ENCODE results near the gene LCE1C.

The LCE1C gene

DNA sequence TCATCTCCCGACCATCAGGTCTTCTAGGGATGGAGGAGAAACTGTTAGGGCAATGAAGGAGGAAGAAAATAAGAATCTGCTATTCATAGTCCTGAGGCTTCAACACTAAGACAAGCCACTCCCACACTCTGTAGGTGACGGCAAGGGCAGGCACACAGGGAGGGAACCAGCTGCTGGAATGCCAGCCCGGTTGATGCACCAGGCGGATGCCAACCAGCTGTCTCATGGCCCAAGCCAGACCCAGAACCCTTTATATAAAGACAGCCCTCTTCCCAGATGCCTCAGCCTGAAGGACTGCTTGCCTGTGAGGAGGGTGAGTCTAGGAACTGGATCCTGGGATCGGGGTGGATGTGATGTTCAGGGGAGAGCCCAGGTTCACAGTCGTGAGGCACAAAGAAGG is 48.7 kb downstream of the LCE1C start, which contains the start of gene KPRP:
Gene KPRP (plus strand): TSS at position 279 of the 400 bp plus-strand sequence. CDS start 1,564 bp downstream, outside the sequence.
- H2BK12ac ChIP-seq (ENCODE audit: low read length): no peak within 1 kb of the TSS
- no peaks in the 10 kb centered on the region for H3K27me3 ChIP-seq (ENCODE audit: control insufficient read depth in 3 of 3, insufficient read depth in 3 of 3, low read depth in 1 of 3, low read length in 3 of 3)
- H4K91ac ChIP-seq (ENCODE audit: low read depth, low read length, poor library complexity): no peak within 1 kb of the TSS
- H3K4me1 ChIP-seq (ENCODE audit: control insufficient read depth in 2 of 2, insufficient read depth in 1 of 2, low read depth in 1 of 2, low read length in 2 of 2): no peaks in the 10 kb centered on the region
- no peak within 1 kb of the TSS for H3K9ac ChIP-seq (ENCODE audit: low read depth, low read length, poor library complexity)
- H3K23ac ChIP-seq (ENCODE audit: low read depth, low read length, poor library complexity): no peak within 1 kb of the TSS
- whole genome bisulfite sequencing, 2 donors (ENCODE audit: extremely low coverage in 2 of 2, insufficient read length in 2 of 2, insufficient replicate concordance in 1 of 2): no CpG with 5 or more reads among the region's 6 CpGs
- H3K9me3 ChIP-seq (replicated peaks in 1 of 2; ENCODE audit: control insufficient read depth in 2 of 2, insufficient read depth in 1 of 2, low read depth in 1 of 2, low read length in 2 of 2): peaks cover 0 to 43% of the 10 kb centered on the region in 2 donors
- H3K14ac ChIP-seq (ENCODE audit: low read length): no peak within 1 kb of the TSS
- no peak within 1 kb of the TSS for H3K4me3 ChIP-seq (ENCODE audit: low read length in 2 of 2)
- H2BK15ac ChIP-seq (ENCODE audit: low read length): no peak within 1 kb of the TSS
- H2AFZ ChIP-seq (ENCODE audit: low read length): no peak within 1 kb of the TSS
- no peak within 1 kb of the TSS for H2BK5ac ChIP-seq (ENCODE audit: low read length)
- no peak within 1 kb of the TSS for H3K27ac ChIP-seq (replicated peaks; ENCODE audit: low read length)
- no peaks in the 10 kb centered on the region for H3K36me3 ChIP-seq (replicated peaks in 1 of 2; ENCODE audit: control insufficient read depth in 2 of 2, insufficient read depth in 2 of 2, low read length in 2 of 2)
- no peak within 1 kb of the TSS for H2AK5ac ChIP-seq (ENCODE audit: low read depth, low read length)
- H2BK120ac ChIP-seq (ENCODE audit: low read depth, low read length): no peak within 1 kb of the TSS
- no peak within 1 kb of the TSS for H3K4ac ChIP-seq (ENCODE audit: low read length)
- H3K18ac ChIP-seq (ENCODE audit: low read length): no peak within 1 kb of the TSS
- DNase-seq (ENCODE audit: low spot score): no peak
- H4K8ac ChIP-seq (ENCODE audit: low read depth, low read length): no peak within 1 kb of the TSS
- H3K4me2 ChIP-seq (ENCODE audit: insufficient read depth, low read length, poor library complexity, severe bottlenecking): no peak within 1 kb of the TSS
- no peaks in the 10 kb centered on the region for H3K79me1 ChIP-seq (ENCODE audit: low read depth, low read length)

DNA sequence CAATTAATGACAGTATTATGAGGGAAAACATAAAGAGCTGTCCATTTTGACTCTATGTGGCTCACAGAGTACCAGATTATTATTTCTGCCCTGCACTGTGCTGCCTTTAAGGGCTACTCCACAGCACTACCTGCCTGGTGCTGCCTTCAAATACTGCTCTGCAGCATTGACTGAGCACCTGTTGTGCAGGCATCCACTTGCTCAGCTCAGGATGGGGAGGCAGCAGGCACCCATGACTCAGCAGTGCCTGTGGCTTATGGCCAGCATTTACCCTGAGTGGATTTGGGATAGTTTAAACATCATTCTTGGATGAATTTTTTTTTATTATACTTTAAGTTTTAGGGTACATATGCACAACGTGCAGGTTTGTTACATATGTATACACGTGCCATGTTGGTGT is 49.6 kb downstream of the LCE1C start:
- Histone ChIP-seq H3K4me1 (ENCODE audit: control insufficient read depth in 2 of 2, insufficient read depth in 1 of 2, low read depth in 1 of 2, low read length in 2 of 2) (no peaks in the 10 kb centered on the region), H3K18ac (ENCODE audit: low read length) (no peak overlapping the region), H3K27me3 (ENCODE audit: control insufficient read depth in 3 of 3, insufficient read depth in 3 of 3, low read depth in 1 of 3, low read length in 3 of 3) (no peaks in the 10 kb centered on the region), H3K4me2 (ENCODE audit: insufficient read depth, low read length, poor library complexity, severe bottlenecking) (no peak overlapping the region), H3K23ac (ENCODE audit: low read depth, low read length, poor library complexity) (no peak overlapping the region), H3K14ac (ENCODE audit: low read length) (no peak overlapping the region), H3K36me3 (replicated peaks in 1 of 2; ENCODE audit: control insufficient read depth in 2 of 2, insufficient read depth in 2 of 2, low read length in 2 of 2) (no peaks in the 10 kb centered on the region), H3K9ac (ENCODE audit: low read depth, low read length, poor library complexity) (no peak overlapping the region), H2AFZ (ENCODE audit: low read length) (no peak overlapping the region), H2AK5ac (ENCODE audit: low read depth, low read length) (no peak overlapping the region), H3K79me1 (ENCODE audit: low read depth, low read length) (no peaks in the 10 kb centered on the region), H4K8ac (ENCODE audit: low read depth, low read length) (no peak overlapping the region), H2BK12ac (ENCODE audit: low read length) (no peak overlapping the region), H3K4ac (ENCODE audit: low read length) (no peak overlapping the region), H3K4me3 (ENCODE audit: low read length in 2 of 2) (no peak overlapping the region), H2BK120ac (ENCODE audit: low read depth, low read length) (no peak overlapping the region), H4K91ac (ENCODE audit: low read depth, low read length, poor library complexity) (no peak overlapping the region), H2BK5ac (ENCODE audit: low read length) (no peak overlapping the region), H3K27ac (replicated peaks; ENCODE audit: low read length) (no peak overlapping the region), H3K9me3 (replicated peaks in 1 of 2; ENCODE audit: control insufficient read depth in 2 of 2, insufficient read depth in 1 of 2, low read depth in 1 of 2, low read length in 2 of 2) (peaks cover 0 to 43% of the 10 kb centered on the region in 2 donors), H2BK15ac (ENCODE audit: low read length) (no peak overlapping the region)
- no CpG with 5 or more reads among the region's 2 CpGs for whole genome bisulfite sequencing, 2 donors (ENCODE audit: extremely low coverage in 2 of 2, insufficient read length in 2 of 2, insufficient replicate concordance in 1 of 2)
- no peak for DNase-seq (ENCODE audit: low spot score)

Data from neuronal stem cell (in vitro differentiated cells).